ENCODE data around the gene GIT2.

GIT2 gene

GRCh38 chr12:109995686-109996482 is at the start of gene GIT2:
Gene GIT2 (minus strand): TSS chr12:109996368. CDS start chr12:109996224, 144 bp downstream.
- TF ChIP-seq GATA2 (IDR thresholded peaks at IDR 0.05; ENCODE audit: low read depth, low read length), result no peak
- no peak for TF ChIP-seq GATA3 (IDR thresholded peaks at IDR 0.05; ENCODE audit: low read depth, low read length)

GRCh38 chr12:110042264-110042663 is 46.1 kb upstream of the GIT2 start:
- TF ChIP-seq GATA3 (IDR thresholded peaks at IDR 0.05; ENCODE audit: low read depth, low read length), result no peak
- TF ChIP-seq GATA2 (IDR thresholded peaks at IDR 0.05; ENCODE audit: low read depth, low read length), result no peak

GRCh38 chr12:110039085-110039807 is 43.1 kb upstream of the GIT2 start:
- TF ChIP-seq GATA2 (IDR thresholded peaks at IDR 0.05; ENCODE audit: low read depth, low read length) (no peak), GATA3 (IDR thresholded peaks at IDR 0.05; ENCODE audit: low read depth, low read length) (no peak)

- no peak for TF ChIP-seq GATA2 (IDR thresholded peaks at IDR 0.05; ENCODE audit: low read depth, low read length)
- TF ChIP-seq GATA3 (IDR thresholded peaks at IDR 0.05; ENCODE audit: low read depth, low read length), result no peak
These were observed 42.5 kb upstream of the GIT2 start for GRCh38 chr12:110038741-110039084.

- TF ChIP-seq GATA3 (IDR thresholded peaks at IDR 0.05; ENCODE audit: low read depth, low read length), result no peak
- no peak for TF ChIP-seq GATA2 (IDR thresholded peaks at IDR 0.05; ENCODE audit: low read depth, low read length)
These were observed 41.1 kb upstream of the GIT2 start for GRCh38 chr12:110037315-110037714.

- TF ChIP-seq GATA3 (IDR thresholded peaks at IDR 0.05; ENCODE audit: low read depth, low read length) (no peak), GATA2 (IDR thresholded peaks at IDR 0.05; ENCODE audit: low read depth, low read length) (no peak)
These were observed 39.5 kb upstream of the GIT2 start for GRCh38 chr12:110035534-110036104.

- TF ChIP-seq GATA3 (IDR thresholded peaks at IDR 0.05; ENCODE audit: low read depth, low read length) (no peak), GATA2 (IDR thresholded peaks at IDR 0.05; ENCODE audit: low read depth, low read length) (no peak)
These were observed 37.7 kb upstream of the GIT2 start for GRCh38 chr12:110033888-110034287.

- TF ChIP-seq GATA3 (IDR thresholded peaks at IDR 0.05; ENCODE audit: low read depth, low read length) (no peak), GATA2 (IDR thresholded peaks at IDR 0.05; ENCODE audit: low read depth, low read length) (no peak)
These were observed 33.2 kb upstream of the GIT2 start for GRCh38 chr12:110029290-110029815.

- no peak for TF ChIP-seq GATA3 (IDR thresholded peaks at IDR 0.05; ENCODE audit: low read depth, low read length)
- no peak for TF ChIP-seq GATA2 (IDR thresholded peaks at IDR 0.05; ENCODE audit: low read depth, low read length)
These were observed 32.2 kb upstream of the GIT2 start for GRCh38 chr12:110028323-110028722.

GRCh38 chr12:110024051-110024450 is 27.9 kb upstream of the GIT2 start:
- no peak for TF ChIP-seq GATA3 (IDR thresholded peaks at IDR 0.05; ENCODE audit: low read depth, low read length)

- no peak for TF ChIP-seq GATA2 (IDR thresholded peaks at IDR 0.05; ENCODE audit: low read depth, low read length)
- no peak for TF ChIP-seq GATA3 (IDR thresholded peaks at IDR 0.05; ENCODE audit: low read depth, low read length)
These were observed 27.2 kb upstream of the GIT2 start for GRCh38 chr12:110023059-110023980.

- TF ChIP-seq GATA2 (IDR thresholded peaks at IDR 0.05; ENCODE audit: low read depth, low read length), result no peak
- no peak for TF ChIP-seq GATA3 (IDR thresholded peaks at IDR 0.05; ENCODE audit: low read depth, low read length)
These were observed 24.8 kb upstream of the GIT2 start for GRCh38 chr12:110020956-110021355.

- TF ChIP-seq GATA2 (IDR thresholded peaks at IDR 0.05; ENCODE audit: low read depth, low read length) (no peak), GATA3 (IDR thresholded peaks at IDR 0.05; ENCODE audit: low read depth, low read length) (no peak)
These were observed 19.0 kb upstream of the GIT2 start for GRCh38 chr12:110015132-110015531.

- no peak for TF ChIP-seq GATA2 (IDR thresholded peaks at IDR 0.05; ENCODE audit: low read depth, low read length)
- no peak for TF ChIP-seq GATA3 (IDR thresholded peaks at IDR 0.05; ENCODE audit: low read depth, low read length)
These were observed 16.5 kb upstream of the GIT2 start for GRCh38 chr12:110012659-110013058.
